Measurements from ENCODE around the gene SPATA32.
"Not testable (repeated sequence)": the region's sequence is repeated elsewhere in the genome, so short reads cannot be mapped to it uniquely, and the experiment has no call there.

The SPATA32 gene

DNA sequence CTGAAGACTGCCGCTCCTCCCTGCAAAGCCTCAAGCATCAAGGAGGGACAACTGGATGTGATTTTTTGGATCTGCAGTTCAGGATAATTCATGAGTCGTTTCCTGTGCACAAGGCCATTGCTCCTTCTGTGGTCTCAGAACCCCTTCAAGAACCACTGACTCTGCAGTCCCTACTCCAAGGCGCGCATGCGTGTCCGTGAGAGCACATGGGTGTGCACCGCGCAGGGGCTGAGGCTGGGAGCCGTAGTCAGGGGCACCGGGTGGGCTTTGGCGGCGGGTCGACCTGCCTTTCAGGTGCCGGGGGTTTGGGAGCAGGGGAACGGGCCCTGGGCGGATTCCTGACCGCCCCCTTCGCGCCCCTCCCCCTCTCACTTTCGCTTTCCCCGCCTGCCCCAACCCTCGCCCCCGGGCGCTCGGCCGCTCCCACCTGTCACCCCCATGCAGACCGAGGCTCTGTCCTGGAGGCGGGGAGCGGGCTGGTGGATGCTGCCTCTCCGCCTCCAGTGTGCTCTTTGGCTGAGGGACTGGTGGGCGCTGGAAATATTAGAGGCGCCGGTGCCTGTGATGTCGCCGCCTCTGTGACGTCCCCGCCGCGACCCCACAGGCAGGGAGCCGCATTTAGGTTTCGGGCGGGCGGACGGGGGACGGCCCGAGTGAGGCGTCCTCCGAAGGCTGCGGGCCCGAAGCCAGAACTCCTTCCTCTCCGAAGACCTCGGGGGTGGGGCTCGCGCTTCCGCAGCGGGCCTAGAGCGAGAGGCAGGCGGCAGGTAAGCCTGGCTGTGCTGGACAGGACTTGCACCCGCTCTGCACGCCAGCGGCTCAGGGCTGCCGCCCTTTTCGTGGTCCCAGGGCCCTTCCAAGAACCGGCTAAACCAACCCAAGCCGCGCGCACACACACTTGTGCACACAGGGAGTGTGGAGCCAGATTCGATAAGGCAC lies at the start of gene SPATA32:
Gene SPATA32, minus strand, starts transcription at position 518 of the 939 bp plus-strand sequence. Its CDS starts 78 bp downstream, at position 440.
- no peak for DNase-seq

- DNase-seq: no peak
These were observed 49.5 kb upstream of the SPATA32 start for GRCh38 chr17:45311401-45311759.

DNA sequence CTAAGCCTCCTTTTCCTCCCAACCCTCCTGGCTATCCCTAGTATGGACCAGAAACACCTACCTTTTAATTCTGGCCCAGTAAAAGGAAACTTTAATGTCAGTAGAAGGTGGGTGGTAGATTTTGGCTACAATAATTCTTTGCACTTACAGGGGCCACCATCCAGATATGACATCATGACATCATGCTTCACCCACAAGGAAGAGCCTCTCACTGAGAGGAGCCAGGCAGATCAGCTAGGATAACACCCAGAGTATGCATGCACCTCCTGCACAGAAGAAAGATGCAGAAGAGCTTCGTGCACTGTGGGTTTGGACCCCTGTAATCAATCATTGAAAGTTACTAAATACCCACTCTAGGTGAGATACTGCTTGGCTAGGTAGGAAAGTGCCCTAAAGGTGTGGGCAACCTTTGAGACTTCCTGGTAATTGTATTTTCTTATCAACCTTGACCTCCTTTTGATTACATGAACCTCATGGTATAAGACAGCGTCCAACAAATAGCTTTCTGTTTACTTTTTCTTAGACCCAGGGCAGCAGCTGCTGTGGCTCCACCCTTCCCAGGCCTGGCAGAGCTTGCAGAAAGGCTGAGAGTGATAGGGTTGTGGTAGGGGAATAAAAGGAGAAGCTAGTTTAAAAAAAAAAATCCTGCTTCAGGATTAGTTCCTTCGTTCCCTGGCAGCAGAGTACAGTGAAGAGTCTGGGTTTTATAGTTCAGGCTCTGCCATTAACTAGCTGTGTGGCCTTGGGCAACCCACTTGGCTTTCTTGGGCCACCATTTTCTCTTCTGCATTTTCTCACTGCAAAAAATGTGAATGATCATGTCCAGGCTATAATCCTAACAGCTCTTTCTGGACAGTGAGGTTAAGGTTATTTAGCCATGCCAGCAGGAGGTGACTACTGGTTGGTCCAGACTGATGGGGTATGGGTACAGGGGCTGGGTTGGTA lies 48.8 kb upstream of the SPATA32 start:
- no peak for DNase-seq

- no peak for DNase-seq
These were observed 47.5 kb upstream of the SPATA32 start for GRCh38 chr17:45309400-45309799.

DNA sequence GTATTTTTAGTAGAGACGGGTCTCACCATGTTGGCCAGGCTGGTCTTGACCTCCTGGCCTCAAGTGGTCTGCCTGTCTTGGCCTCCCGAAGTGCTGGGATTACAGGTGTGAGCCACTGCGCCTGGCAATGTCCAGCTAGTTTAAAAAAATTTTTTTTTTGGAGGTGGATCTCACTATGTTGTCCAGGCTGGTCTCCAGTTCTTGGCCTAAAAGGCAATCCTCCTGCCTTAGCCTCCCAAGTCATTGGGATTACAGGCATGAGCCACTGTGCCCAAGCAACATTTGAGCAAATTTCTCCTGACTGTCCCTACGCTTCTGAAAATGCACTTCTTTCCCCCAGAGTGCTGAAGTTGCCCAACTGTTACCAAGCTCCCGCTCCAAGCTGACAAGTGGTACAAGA lies 46.9 kb upstream of the SPATA32 start:
- no peak for DNase-seq

GRCh38 chr17:45308016-45308365 lies 46.1 kb upstream of the SPATA32 start:
- DNase-seq: no peak

- DNase-seq: no peak
These were observed 45.6 kb upstream of the SPATA32 start for GRCh38 chr17:45307290-45308015.

- DNase-seq: no peak
These were observed 44.7 kb upstream of the SPATA32 start for GRCh38 chr17:45306623-45307022.

- DNase-seq: no peak
These were observed 44.2 kb upstream of the SPATA32 start for GRCh38 chr17:45306094-45306493.

DNA sequence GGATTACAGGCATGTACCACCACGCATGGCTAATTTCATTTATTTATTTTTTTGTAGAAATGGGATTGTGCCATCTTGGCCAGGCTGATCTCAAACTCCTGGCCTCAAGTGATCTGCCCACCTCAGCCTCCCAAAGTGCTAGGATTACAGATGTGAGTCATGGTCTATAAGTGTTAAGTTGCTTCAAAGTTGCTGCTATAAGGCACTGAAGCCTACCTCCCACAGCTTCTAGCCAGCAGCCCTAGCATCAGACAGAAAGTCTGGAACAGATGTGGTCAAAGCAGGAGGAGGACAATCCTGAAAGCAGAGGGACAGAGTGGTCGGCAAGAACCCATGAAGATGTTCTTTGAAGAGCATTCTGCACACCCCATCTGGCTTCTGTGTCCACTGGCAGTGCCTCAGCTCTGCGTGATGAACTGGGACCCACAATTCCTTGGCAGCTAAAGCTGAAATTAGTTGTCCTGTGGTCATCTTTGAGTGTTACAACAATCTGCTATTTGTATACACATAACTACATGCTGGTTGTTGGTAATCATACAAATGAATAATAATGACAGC lies 43.7 kb upstream of the SPATA32 start:
- no peak for DNase-seq

GRCh38 chr17:45302649-45303173 lies 40.8 kb upstream of the SPATA32 start:
- no peak for DNase-seq

DNA sequence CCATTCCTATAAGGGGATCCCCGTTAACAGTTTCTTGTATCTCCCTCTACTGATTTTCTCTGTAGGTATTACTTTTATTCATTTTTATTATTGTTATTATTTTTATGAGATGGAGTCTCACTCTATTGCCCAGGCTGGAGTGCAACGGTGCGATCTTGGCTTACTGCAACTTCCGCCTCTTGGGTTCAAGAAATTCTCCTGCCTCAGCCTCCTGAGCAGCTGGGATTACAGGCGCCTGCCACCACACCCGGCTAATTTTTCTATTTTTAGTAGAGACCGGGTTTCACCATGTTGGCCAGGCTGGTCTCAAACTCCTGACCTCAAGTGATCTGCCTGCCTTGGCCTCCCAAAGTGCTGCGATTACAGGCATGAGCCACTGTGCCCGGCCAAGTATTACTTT lies 40.3 kb upstream of the SPATA32 start:
- DNase-seq: not testable (repeated sequence)

GRCh38 chr17:45301674-45302073 lies 39.8 kb upstream of the SPATA32 start:
- DNase-seq: no peak

GRCh38 chr17:45300060-45300751 lies 38.3 kb upstream of the SPATA32 start:
- DNase-seq: no peak

GRCh38 chr17:45299361-45299760 lies 37.5 kb upstream of the SPATA32 start:
- DNase-seq: peak; percentile 93

DNA sequence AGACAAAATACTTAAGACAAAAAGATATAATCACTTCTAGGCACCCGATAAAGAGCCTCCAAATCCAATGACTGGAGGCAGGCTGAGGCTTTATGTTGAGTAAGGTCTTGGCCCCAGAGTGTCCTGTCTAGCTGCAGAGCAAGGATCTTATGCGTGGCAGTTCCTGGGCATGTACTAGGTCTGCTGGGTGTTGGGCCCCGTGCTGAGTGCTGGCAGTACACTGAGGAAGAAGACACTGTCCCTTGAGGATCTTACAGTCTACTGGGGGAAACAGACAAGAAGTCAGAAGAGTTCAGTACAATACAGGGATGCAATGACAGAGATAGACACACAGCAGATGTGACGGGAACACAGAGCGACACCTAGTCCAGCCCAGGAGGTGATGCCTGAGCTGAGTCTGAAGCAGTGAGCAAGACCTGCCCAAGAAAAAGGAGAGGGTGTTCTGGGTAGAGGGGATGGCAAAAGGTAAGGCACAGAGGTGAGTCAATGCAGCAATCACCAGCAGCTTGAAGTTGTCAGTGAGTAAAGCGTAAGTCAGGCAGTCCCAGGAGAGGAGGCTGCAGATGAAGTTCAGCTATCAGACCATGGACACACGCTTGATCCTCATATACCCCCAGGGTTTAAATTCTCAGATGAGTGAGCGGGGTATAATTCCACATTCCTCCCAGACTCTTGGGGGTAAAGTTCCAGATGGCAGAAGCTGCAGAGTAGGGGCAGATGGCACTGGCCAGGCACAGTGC lies 36.8 kb upstream of the SPATA32 start:
- DNase-seq: peak; percentile 93

- DNase-seq: no peak
These were observed 34.9 kb upstream of the SPATA32 start for GRCh38 chr17:45296833-45297124.

GRCh38 chr17:45296003-45296832 lies 34.3 kb upstream of the SPATA32 start:
- no peak for DNase-seq

- DNase-seq: no peak
These were observed 32.6 kb upstream of the SPATA32 start for GRCh38 chr17:45294506-45294905.
